NCI-H146 (cell line): ENCODE data around the gene SRRM3.
"Not testable (repeated sequence)": the region's sequence is repeated elsewhere in the genome, so short reads cannot be mapped to it uniquely, and the experiment has no call there.

Experiments
- DNase-seq: peaks from one replicate; lab custom pipeline; 2025; lab: John Stamatoyannopoulos, UW

Gene SRRM3

GRCh38 chr7:76290847-76291350, 89.2 kb downstream of the SRRM3 start:
- DNase-seq, result not testable (repeated sequence)

GRCh38 chr7:76291351-76292212, 89.9 kb downstream of the SRRM3 start:
- peak; percentile 66 for DNase-seq

- no peak for DNase-seq
These were observed 90.5 kb downstream of the SRRM3 start for GRCh38 chr7:76292213-76292573.

- not testable (repeated sequence) for DNase-seq
These were observed 91.2 kb downstream of the SRRM3 start for GRCh38 chr7:76292911-76293310.

GRCh38 chr7:76293407-76293901, 91.8 kb downstream of the SRRM3 start:
- DNase-seq, result no peak

GRCh38 chr7:76294344-76295024, 92.8 kb downstream of the SRRM3 start:
- peak; percentile 74 for DNase-seq

- DNase-seq, result peak; percentile 39
These were observed 95.3 kb downstream of the SRRM3 start for GRCh38 chr7:76296743-76297740.

GRCh38 chr7:76300166-76300731, 98.6 kb downstream of the SRRM3 start:
- peak; percentile 65 for DNase-seq

- no peak for DNase-seq
These were observed 99.3 kb downstream of the SRRM3 start for GRCh38 chr7:76301000-76301399.

- DNase-seq, result peak; percentile 82
These were observed 100.9 kb downstream of the SRRM3 start, which contains the start of gene HSPB1 for GRCh38 chr7:76302347-76303201. Gene HSPB1 (plus strand): TSS chr7:76302673. CDS start chr7:76302713, 40 bp downstream.

- DNase-seq, result peak; percentile 76
These were observed 101.8 kb downstream of the SRRM3 start for GRCh38 chr7:76303202-76304147.

GRCh38 chr7:76304888-76305375, 103.2 kb downstream of the SRRM3 start:
- no peak for DNase-seq

GRCh38 chr7:76308874-76309273, 107.2 kb downstream of the SRRM3 start:
- not testable (repeated sequence) for DNase-seq

- DNase-seq, result not testable (repeated sequence)
These were observed 107.8 kb downstream of the SRRM3 start for GRCh38 chr7:76309341-76310101.

- DNase-seq, result peak; percentile 94
These were observed 108.6 kb downstream of the SRRM3 start for GRCh38 chr7:76310102-76310957.

- DNase-seq, result not testable (repeated sequence)
These were observed 110.1 kb downstream of the SRRM3 start for GRCh38 chr7:76311838-76312237.
